ENCODE results near the gene RPL39L.

The RPL39L gene

GRCh38 chr3:187082758-187083375, 56.4 kb downstream of the RPL39L start:
- Mint-ChIP-seq H3K27ac (ENCODE audit: low read depth) (no peak overlapping the region), H3K36me3 (ENCODE audit: insufficient read depth) (peaks cover 17% of the 10 kb centered on the region), H3K4me3 (no peak overlapping the region), H3K27me3 (no peaks in the 10 kb centered on the region), H3K9me3 (peaks cover 5% of the 10 kb centered on the region), H3K4me1 (no peaks in the 10 kb centered on the region)
- DNase-seq (ENCODE audit: low spot score in 2 of 2) (no peak), ATAC-seq (replicated peaks; ENCODE audit: extremely low read depth, poor library complexity, severe bottlenecking) (no peak)

- no peak for ATAC-seq (replicated peaks; ENCODE audit: extremely low read depth, poor library complexity, severe bottlenecking)
- no peaks in the 10 kb centered on the region for H3K27me3 Mint-ChIP-seq
- H3K36me3 Mint-ChIP-seq (ENCODE audit: insufficient read depth) = peaks cover 32% of the 10 kb centered on the region
- H3K9me3 Mint-ChIP-seq = no peaks in the 10 kb centered on the region
- H3K27ac Mint-ChIP-seq (ENCODE audit: low read depth) = no peak overlapping the region
- no peak for DNase-seq (ENCODE audit: low spot score in 2 of 2)
- H3K4me3 Mint-ChIP-seq = no peak overlapping the region
- H3K4me1 Mint-ChIP-seq = no peaks in the 10 kb centered on the region
Observed at GRCh38 chr3:187080799-187081450, 58.4 kb downstream of the RPL39L start.

GRCh38 chr3:187079090-187080022, 59.9 kb downstream of the RPL39L start:
- H3K4me1 Mint-ChIP-seq = no peaks in the 10 kb centered on the region
- DNase-seq (ENCODE audit: low spot score in 2 of 2) (no peak), ATAC-seq (replicated peaks; ENCODE audit: extremely low read depth, poor library complexity, severe bottlenecking) (no peak)
- no peaks in the 10 kb centered on the region for H3K27me3 Mint-ChIP-seq
- no peaks in the 10 kb centered on the region for H3K9me3 Mint-ChIP-seq
- no peak overlapping the region for H3K4me3 Mint-ChIP-seq
- H3K36me3 Mint-ChIP-seq (ENCODE audit: insufficient read depth) = peaks cover 39% of the 10 kb centered on the region
- no peak overlapping the region for H3K27ac Mint-ChIP-seq (ENCODE audit: low read depth)

GRCh38 chr3:187077537-187077936, 61.8 kb downstream of the RPL39L start:
- H3K9me3 Mint-ChIP-seq = no peaks in the 10 kb centered on the region

GRCh38 chr3:187077085-187077484, 62.2 kb downstream of the RPL39L start:
- H3K9me3 Mint-ChIP-seq = no peaks in the 10 kb centered on the region
- no peak overlapping the region for H3K27ac Mint-ChIP-seq (ENCODE audit: low read depth)
- DNase-seq (ENCODE audit: low spot score in 2 of 2) = no peak
- no peak for ATAC-seq (replicated peaks; ENCODE audit: extremely low read depth, poor library complexity, severe bottlenecking)
- no peaks in the 10 kb centered on the region for H3K27me3 Mint-ChIP-seq
- H3K4me1 Mint-ChIP-seq = no peaks in the 10 kb centered on the region
- peaks cover 50% of the 10 kb centered on the region for H3K36me3 Mint-ChIP-seq (ENCODE audit: insufficient read depth)
- no peak overlapping the region for H3K4me3 Mint-ChIP-seq

More at GRCh38 chr3:187077537-187077936, 61.8 kb downstream of the RPL39L start:
- ATAC-seq (replicated peaks; ENCODE audit: extremely low read depth, poor library complexity, severe bottlenecking) = no peak
- no peaks in the 10 kb centered on the region for H3K27me3 Mint-ChIP-seq
- no peak overlapping the region for H3K4me3 Mint-ChIP-seq
- no peak overlapping the region for H3K27ac Mint-ChIP-seq (ENCODE audit: low read depth)
- no peaks in the 10 kb centered on the region for H3K4me1 Mint-ChIP-seq
- no peak for DNase-seq (ENCODE audit: low spot score in 2 of 2)
- H3K36me3 Mint-ChIP-seq (ENCODE audit: insufficient read depth) = peaks cover 52% of the 10 kb centered on the region

GRCh38 chr3:187076297-187076696, 63.0 kb downstream of the RPL39L start:
- Mint-ChIP-seq H3K36me3 (ENCODE audit: insufficient read depth) (peaks cover 51% of the 10 kb centered on the region), H3K27ac (ENCODE audit: low read depth) (peak overlapping the region; percentile 13), H3K4me1 (no peaks in the 10 kb centered on the region), H3K27me3 (no peaks in the 10 kb centered on the region), H3K4me3 (no peak overlapping the region), H3K9me3 (no peaks in the 10 kb centered on the region)
- ATAC-seq (replicated peaks; ENCODE audit: extremely low read depth, poor library complexity, severe bottlenecking) (no peak), DNase-seq (ENCODE audit: low spot score in 2 of 2) (no peak)

- peaks cover 62% of the 10 kb centered on the region for H3K36me3 Mint-ChIP-seq (ENCODE audit: insufficient read depth)
Observed at GRCh38 chr3:187074846-187075245, 64.5 kb downstream of the RPL39L start.

GRCh38 chr3:187073581-187074098, 65.7 kb downstream of the RPL39L start:
- DNase-seq (ENCODE audit: low spot score in 2 of 2) (no peak), ATAC-seq (replicated peaks; ENCODE audit: extremely low read depth, poor library complexity, severe bottlenecking) (no peak)
- no peak overlapping the region for H3K4me3 Mint-ChIP-seq
- peaks cover 19% of the 10 kb centered on the region for H3K4me1 Mint-ChIP-seq
- no peak overlapping the region for H3K27ac Mint-ChIP-seq (ENCODE audit: low read depth)
- no peaks in the 10 kb centered on the region for H3K27me3 Mint-ChIP-seq
- peaks cover 60% of the 10 kb centered on the region for H3K36me3 Mint-ChIP-seq (ENCODE audit: insufficient read depth)
- no peaks in the 10 kb centered on the region for H3K9me3 Mint-ChIP-seq

More at GRCh38 chr3:187074846-187075245, 64.5 kb downstream of the RPL39L start:
- no peak for DNase-seq (ENCODE audit: low spot score in 2 of 2)
- no peak overlapping the region for H3K27ac Mint-ChIP-seq (ENCODE audit: low read depth)
- H3K4me1 Mint-ChIP-seq = peaks cover 11% of the 10 kb centered on the region
- no peaks in the 10 kb centered on the region for H3K27me3 Mint-ChIP-seq
- no peaks in the 10 kb centered on the region for H3K9me3 Mint-ChIP-seq
- H3K4me3 Mint-ChIP-seq = no peak overlapping the region
- no peak for ATAC-seq (replicated peaks; ENCODE audit: extremely low read depth, poor library complexity, severe bottlenecking)

- no peak for DNase-seq (ENCODE audit: low spot score in 2 of 2)
- Mint-ChIP-seq H3K27ac (ENCODE audit: low read depth) (no peak overlapping the region), H3K27me3 (no peaks in the 10 kb centered on the region), H3K4me1 (peaks cover 19% of the 10 kb centered on the region), H3K36me3 (ENCODE audit: insufficient read depth) (peaks cover 60% of the 10 kb centered on the region), H3K4me3 (no peak overlapping the region), H3K9me3 (no peaks in the 10 kb centered on the region)
- no peak for ATAC-seq (replicated peaks; ENCODE audit: extremely low read depth, poor library complexity, severe bottlenecking)
Observed at GRCh38 chr3:187072511-187072910, 66.8 kb downstream of the RPL39L start.

- no peak overlapping the region for H3K27ac Mint-ChIP-seq (ENCODE audit: low read depth)
- H3K27me3 Mint-ChIP-seq = no peaks in the 10 kb centered on the region
- H3K4me1 Mint-ChIP-seq = peaks cover 19% of the 10 kb centered on the region
- DNase-seq (ENCODE audit: low spot score in 2 of 2) (no peak), ATAC-seq (replicated peaks; ENCODE audit: extremely low read depth, poor library complexity, severe bottlenecking) (no peak)
- H3K36me3 Mint-ChIP-seq (ENCODE audit: insufficient read depth) = peaks cover 61% of the 10 kb centered on the region
- H3K9me3 Mint-ChIP-seq = no peaks in the 10 kb centered on the region
- H3K4me3 Mint-ChIP-seq = no peak overlapping the region
Observed at GRCh38 chr3:187072102-187072501, 67.2 kb downstream of the RPL39L start.

Data from central memory CD8-positive, alpha-beta T cell (primary cell).